ENCODE measurements around the gene IGLL1.

IGLL1 gene

DNA sequence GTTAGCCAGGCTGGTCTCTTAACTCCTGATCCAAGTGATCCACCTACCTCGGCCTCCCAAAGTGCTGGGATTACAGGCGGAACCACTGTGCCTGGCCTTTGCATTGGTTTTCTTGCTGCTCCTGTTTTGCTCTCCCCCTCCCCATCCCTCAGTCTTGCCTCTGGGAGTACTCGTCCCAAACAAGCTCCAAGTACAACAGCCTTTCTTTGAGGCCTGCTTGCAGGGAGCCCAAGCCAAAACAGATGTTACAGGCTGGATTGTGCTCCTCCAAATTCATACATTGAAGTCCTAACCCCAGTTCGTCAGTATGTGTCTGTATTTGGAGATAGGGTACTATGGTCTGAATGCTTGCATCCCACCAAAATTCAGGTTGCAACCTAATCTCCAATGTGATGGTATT, 8.6 kb downstream of the IGLL1 start:
- no peak for DNase-seq (ENCODE audit: insufficient read length, low spot score)
- no peak for TF ChIP-seq CTCF (IDR thresholded peaks at IDR 0.05; ENCODE audit: insufficient read depth, missing control alignments)
- FAIRE-seq = no peak

- DNase-seq (ENCODE audit: insufficient read length, low spot score) (no peak), FAIRE-seq (no peak)
- TF ChIP-seq CTCF (IDR thresholded peaks at IDR 0.05; ENCODE audit: insufficient read depth, missing control alignments) = no peak
Measured at GRCh38 chr22:23570681-23571080, 9.4 kb downstream of the IGLL1 start.

- no peak for FAIRE-seq
- no peak for DNase-seq (ENCODE audit: insufficient read length, low spot score)
- TF ChIP-seq CTCF (IDR thresholded peaks at IDR 0.05; ENCODE audit: insufficient read depth, missing control alignments) = no peak
Measured at GRCh38 chr22:23569716-23570115, 10.4 kb downstream of the IGLL1 start.

GRCh38 chr22:23569291-23569690, 10.8 kb downstream of the IGLL1 start:
- DNase-seq (ENCODE audit: insufficient read length, low spot score) = no peak
- no peak for FAIRE-seq
- TF ChIP-seq CTCF (IDR thresholded peaks at IDR 0.05; ENCODE audit: insufficient read depth, missing control alignments) = no peak

DNA sequence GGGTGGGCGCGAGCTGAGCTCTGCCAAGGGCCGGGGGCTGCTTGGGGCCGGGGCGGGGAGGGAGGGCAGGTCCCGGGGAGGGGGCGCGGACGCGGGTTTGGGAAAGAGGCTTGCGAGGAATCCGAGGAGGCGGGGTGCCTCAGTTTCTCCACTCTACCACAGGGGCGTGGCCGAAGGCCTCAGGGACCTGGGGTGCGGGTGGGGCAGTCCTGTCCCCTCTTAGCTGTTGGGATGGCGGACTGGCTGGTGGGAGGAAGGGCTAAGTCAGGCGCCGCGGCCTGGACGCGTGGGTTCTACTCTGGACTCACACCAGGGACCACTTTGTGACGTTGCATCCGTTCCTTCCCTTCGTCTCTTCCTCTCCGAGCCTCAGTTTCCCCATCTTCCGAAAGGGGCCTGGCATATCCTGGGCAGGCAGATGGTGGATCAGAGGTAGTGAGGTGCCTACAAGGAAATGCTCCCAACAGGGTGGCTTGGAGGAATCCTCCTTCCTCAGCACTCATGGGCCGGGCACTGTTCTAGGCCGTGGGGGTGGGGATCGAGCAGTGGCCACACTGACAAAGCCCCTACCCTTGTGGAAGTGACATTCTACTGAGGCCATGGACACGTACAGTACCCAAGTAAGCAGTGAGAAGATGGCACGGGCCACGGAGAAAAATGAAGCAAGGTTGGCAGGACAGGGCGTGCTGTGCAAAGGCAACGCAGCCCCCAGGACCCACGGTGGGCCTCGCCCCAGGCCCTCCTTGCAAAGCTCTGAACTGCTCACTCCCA, 13.2 kb downstream of the IGLL1 start:
- DNase-seq (ENCODE audit: insufficient read length, low spot score) (peak; percentile 13), FAIRE-seq (no peak)
- no peak for TF ChIP-seq CTCF (IDR thresholded peaks at IDR 0.05; ENCODE audit: insufficient read depth, missing control alignments)

GRCh38 chr22:23565915-23566704, 14.0 kb downstream of the IGLL1 start:
- no peak for TF ChIP-seq CTCF (IDR thresholded peaks at IDR 0.05; ENCODE audit: insufficient read depth, missing control alignments)
- FAIRE-seq (no peak), DNase-seq (ENCODE audit: insufficient read length, low spot score) (peak; percentile 67)

Measured in D721Med (cell line).